GM23248 (cell line): ENCODE data around the gene STARD13. TPM values are rescaled to one million over a fixed set of nuclear protein-coding genes. Genes with fewer than 3 reads are reported as not detected.

ENCODE experiments used
- DNase-seq: peaks from one replicate; pipeline ENCODE4 v3.0.0-alpha.2; 2015
- H2AFZ ChIP-seq: fragments of 200-600 bp; sonication (generic); 2 replicates; pipeline ENCODE4 v1.6.1; 2016; ENCODE audit warnings: antibody characterized with exemption
- H3F3A ChIP-seq: fragments of 200-600 bp; sonication (generic); 2 replicates; pipeline ENCODE4 v1.6.1; 2016; ENCODE audit warnings: mild to moderate bottlenecking, antibody characterized with exemption, mixed run types; ENCODE audit not compliant: insufficient read depth
- H3K27ac ChIP-seq: fragments of 200-600 bp; sonication (generic); 2 replicates; pipeline ENCODE4 v1.5.1; 2016; ENCODE audit warnings: mild to moderate bottlenecking
- H3K27me3 ChIP-seq: fragments of 200-600 bp; sonication (generic); replicated peaks from 2 replicates; pipeline ENCODE4 v1.6.1; 2016; ENCODE audit warnings: mild to moderate bottlenecking; ENCODE audit not compliant: insufficient read depth
- H3K36me3 ChIP-seq: fragments of 200-600 bp; sonication (generic); 2 replicates; pipeline ENCODE4 v1.6.1; 2016; ENCODE audit warnings: low read depth, mild to moderate bottlenecking
- H3K4me1 ChIP-seq: fragments of 200-600 bp; sonication (generic); 2 replicates; pipeline ENCODE4 v1.6.1; 2016; ENCODE audit warnings: mild to moderate bottlenecking; ENCODE audit not compliant: insufficient read depth
- H3K4me2 ChIP-seq: fragments of 200-600 bp; sonication (generic); one replicate; pipeline ENCODE4 v1.6.1; 2016; ENCODE audit warnings: mild to moderate bottlenecking; ENCODE audit not compliant: unreplicated experiment
- H3K4me3 ChIP-seq: fragments of 200-600 bp; sonication (generic); 2 replicates; pipeline ENCODE4 v1.5.1; 2016; ENCODE audit warnings: mild to moderate bottlenecking
- H3K79me2 ChIP-seq: fragments of 200-600 bp; sonication (generic); 2 replicates; pipeline ENCODE4 v1.6.1; 2016; ENCODE audit warnings: mild to moderate bottlenecking; ENCODE audit not compliant: insufficient read depth
- H3K9ac ChIP-seq: fragments of 200-600 bp; sonication (generic); 2 replicates; pipeline ENCODE4 v1.6.1; 2016; ENCODE audit warnings: mild to moderate bottlenecking
- H3K9me2 ChIP-seq: fragments of 200-600 bp; sonication (generic); 2 replicates; pipeline ENCODE4 v1.6.1; 2016; ENCODE audit warnings: mixed run types, mild to moderate bottlenecking, moderate library complexity; ENCODE audit not compliant: insufficient read depth
- H3K9me3 ChIP-seq: fragments of 200-600 bp; sonication (generic); one replicate; pipeline ENCODE4 v1.6.1; 2017; ENCODE audit warnings: low read depth
- H4K20me1 ChIP-seq: fragments of 200-600 bp; sonication (generic); 2 replicates; pipeline ENCODE4 v1.6.0; 2016; ENCODE audit not compliant: insufficient read depth
- EZH2 ChIP-seq: fragments of 200-600 bp; sonication (generic); IDR thresholded peaks from 2 replicates; pipeline ENCODE4 v1.6.1; 2018; ENCODE audit warnings: antibody characterized with exemption, mild to moderate bottlenecking; ENCODE audit not compliant: insufficient read depth, poor library complexity, severe bottlenecking
- EZH2phosphoT487 ChIP-seq: fragments of 200-600 bp; sonication (generic); IDR thresholded peaks from 2 replicates; pipeline ENCODE4 v1.6.1; 2018; ENCODE audit warnings: antibody characterized with exemption, moderate library complexity, mild to moderate bottlenecking, low read depth; ENCODE audit not compliant: insufficient read depth
- WGBS, 2 experiments: methylation state at CpG; one replicate each; pipeline ENCODE4 v1.1.6; 2015 to 2017; ENCODE audit warnings: low lambda C conversion rate in 2 of 2, low coverage in 1 of 2; ENCODE audit errors: missing lambda C conversion rate in 2 of 2; 5-methylcytosine and 5-hydroxymethylcytosine counted together
- in situ Hi-C: fragments of 300-500 bp; cut with MboI; formaldehyde crosslinking; loops from 2 replicates; pipeline ENCODE4 v1.15.0; 2020
- polyA plus RNA-seq: library from polyadenylated mRNA; unstranded; fragments of >200 nt; fragmentation: Nextera tagmentation; extraction: Ambion mirVana; gene quantifications from 2 replicates; pipeline ENCODE4 v1.2.1, GENCODE V29; 2016
- total RNA-seq: library from RNA; depleted of rRNA; stranded (reverse); fragments of >200 nt; shearing (Covaris generic); gene quantifications from 2 replicates; pipeline ENCODE4 v1.2.3, GENCODE V29; 2014

STARD13 gene
- total and polyA plus RNA-seq, 2 experiments from 2014 or later = 13.8 to 16.6 TPM

- in situ Hi-C loops = no loop called here
These were observed 7.2 kb upstream of the STARD13 start for GRCh38 chr13:33292712-33293111.

GRCh38 chr13:33290421-33290965, 4.9 kb upstream of the STARD13 start:
- Histone ChIP-seq H3K27me3 (no peaks in the 10 kb centered on the region), H2AFZ (no peak overlapping the region), H3F3A (peaks cover 9% of the 10 kb centered on the region), H4K20me1 (no peaks in the 10 kb centered on the region), H3K9ac (no peak overlapping the region), H3K79me2 (peaks cover under 1% of the 10 kb centered on the region; the same call in 1 of the 2 replicates), H3K36me3 (no peaks in the 10 kb centered on the region), H3K9me3 (no peaks in the 10 kb centered on the region), H3K9me2 (0 out of 2 replicates have a peak, but pooled peaks cover 4% of the 10 kb centered on the region), H3K4me2 (no peak overlapping the region), H3K27ac (no peak overlapping the region), H3K4me1 (peaks cover 7% of the 10 kb centered on the region), H3K4me3 (no peak overlapping the region)
- no peak for DNase-seq
- WGBS, 2 experiments = 84 to 86% methylated on average over 3 of the region's 3 CpGs
- in situ Hi-C loops = no loop called here
- no peak for TF ChIP-seq EZH2phosphoT487
- TF ChIP-seq EZH2 = no peak

More at GRCh38 chr13:33292712-33293111, 7.2 kb upstream of the STARD13 start:
- peak overlapping the region; percentile 54 for H2AFZ ChIP-seq
- no peak overlapping the region for H3K9ac ChIP-seq
- no peaks in the 10 kb centered on the region for H3K4me1 ChIP-seq
- H3K4me2 ChIP-seq = peak overlapping the region; percentile 71
- no peaks in the 10 kb centered on the region for H3K9me3 ChIP-seq
- no peaks in the 10 kb centered on the region for H3K36me3 ChIP-seq
- no peaks in the 10 kb centered on the region for H4K20me1 ChIP-seq
- 49 to 53% methylated on average over 6 of the region's 6 CpGs for WGBS, 2 experiments
- H3F3A ChIP-seq = no peaks in the 10 kb centered on the region
- peak overlapping the region; percentile 42; the same call in 1 of the 2 replicates for H3K4me3 ChIP-seq
- no peaks in the 10 kb centered on the region for H3K27me3 ChIP-seq
- no peak for DNase-seq
- H3K27ac ChIP-seq = no peak overlapping the region
- no peaks in the 10 kb centered on the region for H3K79me2 ChIP-seq
- H3K9me2 ChIP-seq = 0 out of 2 replicates have a peak, but pooled peaks cover 4% of the 10 kb centered on the region
- no peak for TF ChIP-seq EZH2
- TF ChIP-seq EZH2phosphoT487 = no peak

DNA sequence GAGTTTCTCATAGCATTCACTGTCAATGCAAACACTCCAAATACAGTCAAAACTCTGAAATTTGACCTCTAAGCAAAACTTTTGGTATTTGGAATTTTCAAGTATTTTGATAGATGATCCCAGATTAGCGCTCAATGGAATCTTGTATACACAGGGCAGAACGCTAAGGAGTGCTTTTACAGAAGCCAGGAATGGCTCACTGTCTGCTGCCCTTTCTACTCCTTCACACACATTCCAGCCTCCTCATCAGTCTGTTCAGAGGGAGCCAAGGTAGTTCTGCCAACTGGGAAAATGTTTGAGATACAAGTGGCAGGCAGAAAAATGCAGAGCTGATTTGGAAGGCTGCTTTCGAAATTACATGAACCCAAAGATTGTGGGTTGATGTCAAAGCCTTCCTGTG, 4.4 kb upstream of the STARD13 start:
- H4K20me1 ChIP-seq = no peaks in the 10 kb centered on the region
- H3K9ac ChIP-seq = no peak overlapping the region
- no peaks in the 10 kb centered on the region for H3K36me3 ChIP-seq
- no peak for TF ChIP-seq EZH2
- no peak for TF ChIP-seq EZH2phosphoT487
- 0 out of 2 replicates have a peak, but pooled peaks cover 4% of the 10 kb centered on the region for H3K9me2 ChIP-seq
- H3K27me3 ChIP-seq = no peaks in the 10 kb centered on the region
- no peak overlapping the region for H3K4me3 ChIP-seq
- no peak overlapping the region for H3K27ac ChIP-seq
- DNase-seq = no peak
- in situ Hi-C loops = no loop called here
- H3K79me2 ChIP-seq = peaks cover 5% of the 10 kb centered on the region
- 83 to 85% methylated on average over 3 of the region's 3 CpGs for WGBS, 2 experiments
- H2AFZ ChIP-seq = no peak overlapping the region
- H3F3A ChIP-seq = peaks cover 14% of the 10 kb centered on the region
- no peaks in the 10 kb centered on the region for H3K9me3 ChIP-seq
- peaks cover 7% of the 10 kb centered on the region for H3K4me1 ChIP-seq
- no peak overlapping the region for H3K4me2 ChIP-seq

DNA sequence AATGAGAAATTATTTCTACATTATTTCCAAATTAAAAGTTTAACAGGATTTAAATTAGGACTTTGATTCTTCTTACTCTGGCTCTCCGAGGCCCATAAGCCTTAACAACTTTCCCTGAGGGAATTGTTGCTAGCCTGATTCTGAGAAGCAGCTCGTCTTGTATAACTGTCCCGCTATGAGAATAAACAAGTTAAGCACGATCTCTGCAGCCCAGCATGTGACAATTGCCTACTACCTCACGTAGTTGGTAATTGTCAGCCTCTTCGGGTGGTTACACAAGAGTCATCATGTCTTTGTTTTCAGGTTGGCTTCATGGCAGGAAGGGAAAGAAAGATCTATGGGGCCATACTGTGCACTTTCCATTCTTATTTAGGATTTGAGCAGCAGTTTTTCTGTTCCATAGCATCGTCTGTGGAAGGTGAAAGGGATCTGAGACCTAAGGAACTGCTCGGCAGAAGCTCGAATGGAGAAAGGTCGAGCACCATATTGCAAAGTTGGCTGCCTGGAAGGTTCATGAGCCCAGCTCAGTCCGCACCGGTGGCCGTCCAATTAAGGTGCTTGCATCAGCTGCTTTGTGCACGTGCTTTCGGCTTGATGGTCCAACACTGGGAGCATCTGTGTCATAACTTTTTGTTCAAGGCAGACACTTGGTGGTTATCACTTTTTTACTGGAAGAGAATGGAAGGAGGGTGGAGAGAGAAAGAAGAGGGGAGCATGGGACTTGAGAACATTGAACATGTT, 1.8 kb upstream of the STARD13 start:
- H3K4me3 ChIP-seq = no peak overlapping the region
- DNase-seq = no peak
- H3K27ac ChIP-seq = no peak overlapping the region
- no peaks in the 10 kb centered on the region for H3K9me3 ChIP-seq
- no peaks in the 10 kb centered on the region for H3K27me3 ChIP-seq
- no peaks in the 10 kb centered on the region for H3K36me3 ChIP-seq
- no peak overlapping the region for H2AFZ ChIP-seq
- TF ChIP-seq EZH2 = no peak
- TF ChIP-seq EZH2phosphoT487 = no peak
- H3K79me2 ChIP-seq = peaks cover 31% of the 10 kb centered on the region
- H4K20me1 ChIP-seq = no peaks in the 10 kb centered on the region
- H3K9ac ChIP-seq = no peak overlapping the region
- H3K9me2 ChIP-seq = no peaks in the 10 kb centered on the region
- in situ Hi-C loops = no loop called here
- peaks cover 19% of the 10 kb centered on the region for H3K4me1 ChIP-seq
- WGBS, 2 experiments = 94 to 96% methylated on average over 15 of the region's 15 CpGs
- peaks cover 39% of the 10 kb centered on the region for H3F3A ChIP-seq
- H3K4me2 ChIP-seq = no peak overlapping the region
